HG03097 (cell line): ENCODE results near the gene MFSD11.
"Not testable (repeated sequence)": the region's sequence is repeated elsewhere in the genome, so short reads cannot be mapped to it uniquely, and the experiment has no call there.

ENCODE experiments used
- ATAC-seq: cut with Tn5 transposase; IDR thresholded peaks from one replicate; pipeline ENCODE4 v1.9.1; 2021; ENCODE audit not compliant: unreplicated experiment, low FRiP score

MFSD11 gene

GRCh38 chr17:76737676-76738467 lies at the start of gene MFSD11:
MFSD11 (plus strand) TSS chr17:76738119; CDS start chr17:76738353, 234 bp downstream.
- ATAC-seq, result peak; percentile 46

GRCh38 chr17:76688165-76688622 lies 49.7 kb upstream of the MFSD11 start:
- no peak for ATAC-seq

GRCh38 chr17:76689859-76690258 lies 48.1 kb upstream of the MFSD11 start:
- ATAC-seq, result no peak

- no peak for ATAC-seq
Measured at GRCh38 chr17:76690596-76691280, 47.2 kb upstream of the MFSD11 start.

GRCh38 chr17:76691379-76692191 lies 46.3 kb upstream of the MFSD11 start:
- no peak for ATAC-seq

GRCh38 chr17:76695059-76695831 lies 42.7 kb upstream of the MFSD11 start:
- ATAC-seq, result no peak

- ATAC-seq, result peak; percentile 68
Measured at GRCh38 chr17:76696763-76697701, 40.9 kb upstream of the MFSD11 start.

- ATAC-seq, result no peak
Measured at GRCh38 chr17:76697702-76698465, 40.0 kb upstream of the MFSD11 start.

GRCh38 chr17:76698466-76698977 lies 39.4 kb upstream of the MFSD11 start:
- not testable (repeated sequence) for ATAC-seq

GRCh38 chr17:76700270-76700616 lies 37.7 kb upstream of the MFSD11 start:
- no peak for ATAC-seq

- ATAC-seq, result no peak
Measured at GRCh38 chr17:76700617-76701470, 37.1 kb upstream of the MFSD11 start.

GRCh38 chr17:76701471-76701967 lies 36.4 kb upstream of the MFSD11 start:
- no peak for ATAC-seq

GRCh38 chr17:76702076-76702475 lies 35.8 kb upstream of the MFSD11 start:
- ATAC-seq, result no peak

- no peak for ATAC-seq
Measured at GRCh38 chr17:76702941-76703637, 34.8 kb upstream of the MFSD11 start.

GRCh38 chr17:76704805-76705204 lies 33.1 kb upstream of the MFSD11 start:
- ATAC-seq, result no peak

- ATAC-seq, result no peak
Measured at GRCh38 chr17:76706817-76707216, 31.1 kb upstream of the MFSD11 start.
